Liver (tissue), 9 donors: Measurements from ENCODE around the gene ADAMTS3. TPM values are rescaled to one million over a fixed set of nuclear protein-coding genes. Genes with fewer than 3 reads are reported as not detected.
A peak's percentile ranks its signal among the peaks of the same experiment; 100 is the strongest.

Experiments
- DNase-seq: peaks from one replicate; pipeline ENCODE4 v3.0.0-alpha.2; 2017; ENCODE audit warnings: low spot score
- H3K27ac ChIP-seq, 2 donors: one replicate each; pipeline ENCODE4 v1.7.0; 2013; ENCODE audit warnings: inconsistent platforms in 2 of 2, low read length in 2 of 2, control low read depth in 1 of 2, low read depth in 1 of 2, mild to moderate bottlenecking in 1 of 2
- H3K27me3 ChIP-seq, 4 donors: one replicate each; pipeline versions ENCODE4 v1.6.1 to v1.7.0; 2013; ENCODE audit warnings: low read length in 3 of 4, inconsistent platforms in 1 of 4, mild to moderate bottlenecking in 1 of 4, moderate library complexity in 1 of 4; ENCODE audit not compliant: control insufficient read depth in 4 of 4, insufficient read depth in 4 of 4
- H3K36me3 ChIP-seq, 4 donors: one replicate each; pipeline versions ENCODE4 v1.6.1 to v1.7.0; 2013; ENCODE audit warnings: low read length in 3 of 4, mild to moderate bottlenecking in 3 of 4, low read depth in 1 of 4, moderate library complexity in 1 of 4; ENCODE audit not compliant: control insufficient read depth in 4 of 4, insufficient read depth in 3 of 4
- H3K4me1 ChIP-seq, 4 donors: one replicate each; pipeline versions ENCODE4 v1.6.1 to v1.7.0; 2013; ENCODE audit warnings: low read length in 3 of 4, mild to moderate bottlenecking in 3 of 4, moderate library complexity in 1 of 4; ENCODE audit not compliant: control insufficient read depth in 4 of 4, insufficient read depth in 4 of 4
- H3K4me3 ChIP-seq, 3 donors: one replicate each; pipeline versions ENCODE4 v1.6.1 to v1.7.0; 2013; ENCODE audit warnings: low read length in 3 of 3, control low read depth in 1 of 3, low read depth in 1 of 3, mild to moderate bottlenecking in 1 of 3
- H3K9ac ChIP-seq, 2 donors: one replicate each; pipeline ENCODE4 v1.7.0; 2013; ENCODE audit warnings: low read length in 2 of 2, mild to moderate bottlenecking in 2 of 2, moderate library complexity in 2 of 2, control low read depth in 1 of 2, low read depth in 1 of 2
- H3K9me3 ChIP-seq, 4 donors: one replicate each; pipeline versions ENCODE4 v1.6.1 to v1.7.0; 2013; ENCODE audit warnings: low read length in 3 of 4; ENCODE audit not compliant: control insufficient read depth in 4 of 4
- ATF3 ChIP-seq: IDR thresholded peaks from 2 replicates; pipeline ENCODE4 v1.6.1; 2016; ENCODE audit warnings: antibody characterized with exemption
- CTCF ChIP-seq: fragments of 150-350 bp; IDR thresholded peaks from 2 replicates; pipeline ENCODE4 v1.5.1; 2017; ENCODE audit warnings: improper control_type of control experiment, low read depth, low read length; ENCODE audit not compliant: missing input control
- EGR1 ChIP-seq, 2 donors: IDR thresholded peaks; 2 replicates each; pipeline ENCODE4 v1.6.1; 2016 to 2018; ENCODE audit warnings: antibody characterized with exemption in 2 of 2, low read depth in 2 of 2
- FOXA1 ChIP-seq: IDR thresholded peaks from 2 replicates; pipeline ENCODE4 v1.6.1; 2016; ENCODE audit warnings: antibody characterized with exemption
- GABPA ChIP-seq, 2 donors: IDR thresholded peaks in 1 of 2; conservative IDR thresholded peaks in 1 of 2; 2 replicates each; pipeline ENCODE4 v1.6.1; 2016; ENCODE audit warnings: antibody characterized with exemption in 2 of 2, mild to moderate bottlenecking in 1 of 2, moderate library complexity in 1 of 2
- HNF4A ChIP-seq, 2 donors: conservative IDR thresholded peaks; 2 replicates each; pipeline ENCODE4 v1.6.1; 2016; ENCODE audit warnings: antibody characterized with exemption in 2 of 2, mild to moderate bottlenecking in 2 of 2
- JUND ChIP-seq, 2 donors: IDR thresholded peaks; 2 replicates each; pipeline ENCODE4 v1.6.1; 2016; ENCODE audit warnings: antibody characterized with exemption in 2 of 2
- MAX ChIP-seq: IDR thresholded peaks from 2 replicates; pipeline ENCODE4 v1.6.1; 2016; ENCODE audit warnings: antibody characterized with exemption
- NR2F2 ChIP-seq: IDR thresholded peaks from 2 replicates; pipeline ENCODE4 v1.6.1; 2016; ENCODE audit warnings: antibody characterized with exemption
- RAD21 ChIP-seq, 2 donors: IDR thresholded peaks; 2 replicates each; pipeline ENCODE4 v1.6.1; 2016; ENCODE audit warnings: antibody characterized with exemption in 2 of 2, mild to moderate bottlenecking in 2 of 2
- REST ChIP-seq: IDR thresholded peaks from 2 replicates; pipeline ENCODE4 v1.6.1; 2016; ENCODE audit warnings: antibody characterized with exemption, mild to moderate bottlenecking
- TAF1 ChIP-seq: conservative IDR thresholded peaks from 2 replicates; pipeline ENCODE4 v1.6.1; 2016; ENCODE audit warnings: antibody characterized with exemption, mild to moderate bottlenecking
- YY1 ChIP-seq: IDR thresholded peaks from 2 replicates; pipeline ENCODE4 v1.6.1; 2016; ENCODE audit warnings: antibody characterized with exemption, mild to moderate bottlenecking
- WGBS: extraction: QIAGEN DNeasy Blood & Tissue Kit; methylation state at CpG from one replicate; pipeline ENCODE4 v1.1.7; 2013; 5-methylcytosine and 5-hydroxymethylcytosine counted together
- polyA plus RNA-seq, 2 donors: library from polyadenylated mRNA; stranded (reverse) in 1 of 2; unstranded in 1 of 2; fragments of 200-250 nt in 1 of 2; fragments of >200 nt in 1 of 2; fragmentation: Nextera tagmentation in 1 of 2; extraction: Ambion mirVana in 1 of 2; gene quantifications; one replicate each; pipeline versions ENCODE4 v1.2.1 to v1.2.3, GENCODE V29; 2013 to 2015
- total RNA-seq, 2 donors: library from RNA; depleted of rRNA; stranded (reverse); fragments of >200 nt; gene quantifications; one replicate each; pipeline ENCODE4 v1.2.3, GENCODE V29; 2014
- donor health status: healthy.
- donor health status: healthy.
- donor health status: healthy.
- donor health status: healthy.
- donor health status: healthy.

ADAMTS3 gene
- total and polyA plus RNA-seq, 4 donors = 0.12 to 1.9 (median 0.25) TPM; not detected in 1

GRCh38 chr4:72302981-72303704 is 265.9 kb downstream of the ADAMTS3 start:
- DNase-seq = peak; percentile 40
- Histone ChIP-seq H3K36me3 (no peaks in the 10 kb centered on the region), H3K9me3 (no peaks in the 10 kb centered on the region), H3K27ac (no peak overlapping the region), H3K27me3 (no peaks in the 10 kb centered on the region), H3K4me3 (no peak overlapping the region), H3K4me1 (no peaks in the 10 kb centered on the region), H3K9ac (no peak overlapping the region)
- WGBS = 55% methylated on average over 4 of the region's 4 CpGs
- no peak for TF ChIP-seq ATF3
- peak; percentile 56 for TF ChIP-seq CTCF
- peak; percentile 72 to 82 for TF ChIP-seq RAD21 (IDR thresholded peaks at IDR 0.05)

GRCh38 chr4:72301759-72302158 is 267.3 kb downstream of the ADAMTS3 start:
- Histone ChIP-seq H3K36me3 (no peaks in the 10 kb centered on the region), H3K9ac (no peak overlapping the region), H3K4me1 (no peaks in the 10 kb centered on the region), H3K27ac (no peak overlapping the region), H3K4me3 (no peak overlapping the region), H3K9me3 (no peaks in the 10 kb centered on the region), H3K27me3 (no peaks in the 10 kb centered on the region)
- WGBS = 91% methylated on average over 2 of the region's 2 CpGs
- DNase-seq = no peak
- no peak for TF ChIP-seq NR2F2
- no peak for TF ChIP-seq JUND (IDR thresholded peaks at IDR 0.05)
- TF ChIP-seq YY1 = no peak
- TF ChIP-seq FOXA1 = no peak
- TF ChIP-seq HNF4A (conservative IDR thresholded peaks at IDR 0.05) = no peak
- TF ChIP-seq MAX = no peak
- TF ChIP-seq RAD21 (IDR thresholded peaks at IDR 0.05) = no peak

GRCh38 chr4:72300126-72300525 is 268.9 kb downstream of the ADAMTS3 start:
- H3K4me3 ChIP-seq = no peak overlapping the region
- no peak for DNase-seq
- H3K27ac ChIP-seq = no peak overlapping the region
- H3K9ac ChIP-seq = no peak overlapping the region
- H3K4me1 ChIP-seq = no peaks in the 10 kb centered on the region
- H3K9me3 ChIP-seq = no peaks in the 10 kb centered on the region
- H3K27me3 ChIP-seq = no peaks in the 10 kb centered on the region
- WGBS = 91% methylated on average over 1 of the region's 1 CpG
- no peaks in the 10 kb centered on the region for H3K36me3 ChIP-seq
- TF ChIP-seq RAD21 (IDR thresholded peaks at IDR 0.05) (no peak), GABPA (IDR thresholded peaks at IDR 0.05 in 1 of 2, conservative IDR thresholded peaks at IDR 0.05 in 1 of 2) (no peak), CTCF (no peak), TAF1 (no peak), EGR1 (IDR thresholded peaks at IDR 0.05; ENCODE audit: low read depth in 2 of 2) (no peak), FOXA1 (no peak), MAX (no peak), YY1 (no peak), REST (no peak), ATF3 (no peak)
